Suppressor macrophage treated with lipopolysaccharide for 1 hour (primary cell): ENCODE data around the gene THAP11.
"Not testable (repeated sequence)": the region's sequence is repeated elsewhere in the genome, so short reads cannot be mapped to it uniquely, and the experiment has no call there.

Experiments
- DNase-seq, 3 donors: peaks; one replicate each; pipeline ENCODE4 v3.0.0-alpha.2; 2020 to 2022

Gene THAP11

DNA sequence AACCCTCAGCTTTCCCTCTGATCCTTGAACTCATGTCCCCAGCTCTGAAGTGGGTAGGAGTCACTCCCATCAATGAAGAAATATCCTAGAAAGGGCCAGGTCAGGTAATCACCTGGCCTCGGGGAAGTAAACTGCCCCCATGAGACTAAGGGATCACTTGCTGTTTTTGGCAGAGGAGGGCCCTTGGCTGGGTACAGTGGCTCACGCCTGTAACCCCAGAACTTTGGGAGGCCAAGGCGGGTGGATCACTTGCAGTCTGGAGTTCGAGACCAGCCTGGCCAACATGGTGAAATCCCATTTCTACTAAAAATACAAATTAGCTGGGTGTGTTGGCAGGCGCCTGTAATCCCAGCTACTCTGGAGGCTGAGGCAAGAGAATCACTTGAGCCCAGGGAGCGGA lies 21.9 kb downstream of the THAP11 start:
- not testable (repeated sequence) for DNase-seq

DNA sequence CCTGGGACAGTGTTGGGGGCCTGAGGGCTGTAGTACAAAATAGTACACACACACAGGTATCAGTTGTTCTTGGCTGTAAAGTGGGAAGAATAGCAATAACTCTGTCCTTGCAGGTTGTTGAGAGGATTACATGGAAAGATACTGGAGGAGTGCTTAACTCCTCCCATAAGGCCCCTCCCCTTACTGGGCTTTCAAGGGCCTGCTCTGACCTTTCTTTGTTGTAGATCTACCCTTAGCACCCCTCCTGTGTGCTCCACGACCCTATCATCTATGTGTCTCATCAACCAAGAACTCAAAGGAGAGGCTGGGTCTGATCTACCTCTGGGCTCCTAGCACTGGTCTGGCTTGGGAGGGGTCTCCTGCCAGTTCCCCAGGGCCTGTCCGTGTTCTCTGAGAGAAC lies 22.5 kb downstream of the THAP11 start:
- DNase-seq = no peak

DNA sequence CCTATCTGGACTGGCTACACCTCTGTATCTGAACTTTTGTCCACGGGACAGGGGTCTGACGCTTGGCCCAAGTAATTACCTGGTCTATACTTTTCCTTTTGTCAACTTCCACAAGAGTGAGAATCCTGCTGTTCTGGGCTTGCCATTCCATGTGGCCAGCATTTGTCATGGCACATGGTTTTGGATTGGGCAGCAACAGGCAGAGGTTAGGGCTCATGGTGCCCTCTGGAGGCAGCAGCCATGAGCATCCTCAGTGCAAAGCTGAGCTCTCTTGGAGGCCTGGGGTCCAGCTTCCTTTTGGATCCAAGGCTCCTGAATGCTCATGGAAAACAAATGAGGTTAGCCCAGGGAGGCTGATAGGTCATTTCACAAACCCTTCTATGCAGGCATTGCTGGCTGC lies 23.2 kb downstream of the THAP11 start:
- DNase-seq = peak; percentile 66 to 73 (median 68)

DNA sequence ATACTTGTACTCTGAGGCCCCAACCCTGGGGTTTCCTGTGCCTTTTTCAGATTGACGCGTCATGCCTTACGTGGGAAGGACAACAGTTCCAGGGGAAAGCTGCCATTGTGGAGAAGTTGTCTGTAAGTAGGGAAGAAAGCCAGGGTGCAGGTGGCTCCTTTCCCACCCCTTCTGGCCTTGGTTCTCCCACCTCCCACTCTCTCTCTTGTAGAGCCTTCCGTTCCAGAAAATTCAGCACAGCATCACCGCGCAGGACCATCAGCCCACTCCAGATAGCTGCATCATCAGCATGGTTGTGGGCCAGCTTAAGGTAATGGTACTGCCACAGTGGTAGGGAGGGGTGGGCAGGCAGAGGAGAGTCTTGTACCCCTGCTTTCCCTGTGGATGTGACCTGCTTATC lies 26.2 kb downstream of the THAP11 start:
- no peak for DNase-seq

- DNase-seq = no peak
Measured at GRCh38 chr16:67869653-67870052, 27.5 kb downstream of the THAP11 start.

DNA sequence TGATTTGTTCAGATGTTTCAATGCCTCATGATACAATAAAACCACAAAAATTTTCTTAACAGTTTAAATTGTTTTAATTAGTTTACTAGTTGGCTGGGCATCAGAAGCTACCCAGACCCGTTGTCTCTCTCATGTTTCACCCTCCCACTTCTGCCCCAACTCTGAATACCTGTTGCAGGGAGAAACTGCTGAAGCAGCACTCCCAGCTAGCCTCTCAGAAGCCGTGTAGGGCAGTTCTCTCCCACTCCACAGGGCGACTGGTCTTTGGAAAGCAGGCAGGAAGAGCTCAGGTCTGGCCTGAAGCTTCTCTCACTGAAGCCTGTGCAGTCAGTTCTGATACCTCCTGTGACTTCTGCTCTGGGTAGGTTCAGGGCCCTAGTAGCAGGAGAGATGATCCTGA lies 29.1 kb downstream of the THAP11 start:
- no peak for DNase-seq

DNA sequence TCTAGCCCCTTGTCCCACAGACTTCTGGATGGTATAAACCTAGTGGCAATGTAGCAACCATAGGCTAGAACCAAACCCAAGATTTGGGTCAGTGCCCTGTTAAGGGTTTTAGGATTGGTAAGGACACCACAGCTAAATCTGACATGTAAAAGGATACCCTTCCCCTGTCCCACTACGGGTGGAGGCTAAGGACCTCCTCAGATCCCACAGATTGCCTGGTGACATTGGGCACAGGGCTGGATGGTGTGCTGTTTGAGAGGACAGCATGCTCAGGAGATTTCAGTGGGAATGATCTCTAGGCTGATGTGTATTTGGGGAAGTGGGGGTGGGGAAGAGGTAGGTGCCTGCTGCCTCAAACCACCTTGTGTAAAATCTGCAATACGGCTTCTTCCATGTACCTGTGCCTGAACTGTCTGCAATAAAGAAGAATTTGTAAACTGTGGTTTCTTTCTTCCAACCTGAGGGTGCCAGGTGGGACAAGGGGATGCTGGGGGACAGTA lies 30.1 kb downstream of the THAP11 start:
- DNase-seq = no peak

- peak; percentile 95 to 98 (median 97) for DNase-seq
Measured at GRCh38 chr16:67872631-67873434, 30.7 kb downstream of the THAP11 start, which contains the start of gene EDC4. Gene EDC4, plus strand, starts transcription at chr16:67873052. Its CDS starts 210 bp downstream, at chr16:67873262.

- DNase-seq = peak in 2 of 3 donors; percentile 4 to 18
Measured at GRCh38 chr16:67873435-67874370, 31.6 kb downstream of the THAP11 start.

DNA sequence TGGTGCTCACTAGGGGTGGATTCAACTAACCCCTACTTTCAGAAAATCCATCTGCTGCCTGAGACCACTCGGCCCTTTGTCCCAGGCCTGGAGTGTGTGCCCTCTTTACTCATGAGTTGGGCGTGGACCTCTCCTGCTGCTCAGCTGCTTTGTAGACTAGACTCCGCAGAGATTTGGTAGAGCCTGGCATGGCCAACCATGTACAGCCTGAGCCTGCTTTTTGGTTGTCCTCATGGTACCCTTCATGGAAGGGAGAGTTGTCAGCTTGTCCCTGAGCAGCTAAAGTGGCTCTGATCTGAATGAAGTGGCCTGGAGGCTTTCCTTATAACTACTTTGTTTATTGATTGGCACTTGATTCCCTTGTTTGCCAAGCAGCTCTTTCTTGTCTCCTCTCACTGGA lies 32.3 kb downstream of the THAP11 start:
- no peak for DNase-seq

DNA sequence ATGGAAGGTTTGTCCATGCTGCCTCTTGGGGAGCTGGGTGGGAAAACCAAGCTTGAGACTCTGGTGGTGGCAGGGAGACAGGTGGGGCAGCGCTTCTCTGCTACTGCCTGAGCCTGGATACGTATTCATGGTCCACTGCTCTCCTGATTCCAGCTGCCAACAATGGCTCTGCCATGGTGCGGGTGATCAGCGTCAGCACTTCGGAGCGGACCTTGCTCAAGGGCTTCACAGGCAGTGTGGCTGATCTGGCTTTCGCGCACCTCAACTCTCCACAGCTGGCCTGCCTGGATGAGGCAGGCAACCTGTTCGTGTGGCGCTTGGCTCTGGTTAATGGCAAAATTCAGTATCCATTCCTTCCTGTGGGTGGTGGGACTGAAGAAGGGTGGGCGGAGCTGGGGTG lies 34.9 kb downstream of the THAP11 start:
- DNase-seq = no peak

DNA sequence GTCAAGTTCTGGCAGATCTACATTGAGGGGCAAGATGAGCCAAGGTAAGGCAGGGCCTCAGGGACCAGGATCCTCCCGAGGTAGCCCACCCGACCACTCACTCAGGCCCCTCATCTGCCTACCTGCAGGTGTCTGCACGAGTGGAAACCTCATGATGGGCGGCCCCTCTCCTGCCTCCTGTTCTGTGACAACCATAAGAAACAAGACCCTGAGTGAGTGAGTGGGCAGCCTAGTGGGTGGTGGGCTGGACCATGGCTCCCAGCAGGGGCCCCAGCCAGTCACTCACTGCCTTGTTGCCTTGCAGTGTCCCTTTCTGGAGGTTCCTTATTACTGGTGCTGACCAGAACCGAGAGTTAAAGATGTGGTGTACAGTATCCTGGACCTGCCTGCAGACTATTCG lies 36.1 kb downstream of the THAP11 start:
- no peak for DNase-seq

GRCh38 chr16:67878846-67879245 lies 36.7 kb downstream of the THAP11 start:
- DNase-seq = no peak

DNA sequence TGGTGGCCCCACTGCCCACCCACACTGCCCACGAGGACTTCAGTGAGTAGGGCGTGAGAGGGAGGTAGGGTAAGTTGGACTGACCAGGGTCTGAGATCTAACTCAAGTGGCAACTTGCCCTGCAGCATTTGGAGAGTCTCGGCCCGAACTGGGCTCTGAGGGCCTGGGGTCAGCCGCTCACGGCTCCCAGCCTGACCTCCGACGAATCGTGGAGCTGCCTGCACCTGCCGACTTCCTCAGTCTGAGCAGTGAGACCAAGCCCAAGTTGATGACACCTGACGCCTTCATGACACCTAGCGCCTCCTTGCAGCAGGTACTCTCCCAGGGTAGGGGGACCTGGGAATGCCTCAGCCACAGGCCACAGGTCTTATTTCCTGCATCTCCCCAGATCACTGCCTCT lies 37.3 kb downstream of the THAP11 start:
- no peak for DNase-seq

DNA sequence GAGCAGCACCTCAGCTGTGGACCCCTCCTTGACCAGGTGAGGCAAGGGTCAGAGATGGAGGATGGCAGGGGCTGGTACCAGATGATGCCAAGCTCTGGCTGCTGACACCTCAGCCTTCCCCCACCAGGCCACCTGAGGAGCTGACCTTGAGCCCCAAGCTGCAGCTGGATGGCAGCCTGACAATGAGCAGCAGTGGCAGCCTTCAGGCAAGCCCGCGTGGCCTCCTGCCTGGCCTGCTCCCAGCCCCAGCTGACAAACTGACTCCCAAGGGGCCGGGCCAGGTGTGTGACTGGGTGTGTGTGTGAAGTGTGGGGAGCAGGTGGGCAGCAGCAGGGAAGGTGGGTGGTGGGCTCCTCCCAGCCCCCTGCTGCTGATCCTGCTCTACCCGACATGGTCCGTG lies 37.8 kb downstream of the THAP11 start:
- no peak for DNase-seq

GRCh38 chr16:67880584-67880983 lies 38.5 kb downstream of the THAP11 start:
- no peak for DNase-seq

DNA sequence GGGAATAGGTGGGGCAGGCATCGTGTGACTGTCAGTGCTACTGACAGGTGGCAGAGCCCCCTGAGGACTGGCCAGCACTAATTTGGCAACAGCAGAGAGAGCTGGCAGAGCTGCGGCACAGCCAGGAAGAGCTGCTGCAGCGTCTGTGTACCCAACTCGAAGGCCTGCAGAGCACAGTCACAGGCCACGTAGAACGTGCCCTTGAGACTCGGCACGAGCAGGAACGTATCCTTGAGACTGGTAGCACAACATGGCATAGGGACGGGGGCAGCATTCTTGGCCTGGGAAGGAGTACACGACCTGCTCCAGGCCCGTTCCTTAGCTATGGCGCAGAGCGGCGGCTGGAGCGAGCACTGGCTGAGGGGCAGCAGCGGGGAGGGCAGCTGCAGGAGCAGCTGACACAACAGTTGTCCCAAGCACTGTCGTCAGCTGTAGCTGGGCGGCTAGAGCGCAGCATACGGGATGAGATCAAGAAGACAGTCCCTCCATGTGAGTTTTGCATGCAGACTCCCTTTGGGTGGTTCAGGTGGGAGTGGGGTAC lies 39.6 kb downstream of the THAP11 start:
- no peak for DNase-seq

DNA sequence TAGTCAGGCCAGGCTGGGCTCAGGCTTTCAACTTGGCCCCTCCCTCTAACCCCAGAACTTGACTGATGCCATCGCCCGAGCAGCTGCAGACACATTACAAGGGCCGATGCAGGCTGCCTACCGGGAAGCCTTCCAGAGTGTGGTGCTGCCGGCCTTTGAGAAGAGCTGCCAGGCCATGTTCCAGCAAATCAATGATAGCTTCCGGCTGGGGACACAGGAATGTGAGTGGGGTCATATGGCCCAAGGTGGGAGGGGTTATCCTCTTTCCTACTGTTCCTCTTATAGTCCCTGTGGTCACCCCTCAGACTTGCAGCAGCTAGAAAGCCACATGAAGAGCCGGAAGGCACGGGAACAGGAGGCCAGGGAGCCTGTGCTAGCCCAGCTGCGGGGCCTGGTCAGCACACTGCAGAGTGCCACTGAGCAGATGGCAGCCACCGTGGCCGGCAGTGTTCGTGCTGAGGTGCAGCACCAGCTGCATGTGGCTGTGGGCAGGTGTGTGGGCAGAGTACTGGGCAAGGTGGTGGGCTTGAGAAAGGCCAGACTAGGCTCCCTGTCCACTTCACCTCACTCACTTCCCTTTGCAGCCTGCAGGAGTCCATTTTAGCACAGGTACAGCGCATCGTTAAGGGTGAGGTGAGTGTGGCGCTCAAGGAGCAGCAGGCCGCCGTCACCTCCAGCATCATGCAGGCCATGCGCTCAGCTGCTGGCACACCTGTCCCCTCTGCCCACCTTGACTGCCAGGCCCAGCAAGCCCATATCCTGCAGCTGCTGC lies 40.4 kb downstream of the THAP11 start:
- no peak for DNase-seq

DNA sequence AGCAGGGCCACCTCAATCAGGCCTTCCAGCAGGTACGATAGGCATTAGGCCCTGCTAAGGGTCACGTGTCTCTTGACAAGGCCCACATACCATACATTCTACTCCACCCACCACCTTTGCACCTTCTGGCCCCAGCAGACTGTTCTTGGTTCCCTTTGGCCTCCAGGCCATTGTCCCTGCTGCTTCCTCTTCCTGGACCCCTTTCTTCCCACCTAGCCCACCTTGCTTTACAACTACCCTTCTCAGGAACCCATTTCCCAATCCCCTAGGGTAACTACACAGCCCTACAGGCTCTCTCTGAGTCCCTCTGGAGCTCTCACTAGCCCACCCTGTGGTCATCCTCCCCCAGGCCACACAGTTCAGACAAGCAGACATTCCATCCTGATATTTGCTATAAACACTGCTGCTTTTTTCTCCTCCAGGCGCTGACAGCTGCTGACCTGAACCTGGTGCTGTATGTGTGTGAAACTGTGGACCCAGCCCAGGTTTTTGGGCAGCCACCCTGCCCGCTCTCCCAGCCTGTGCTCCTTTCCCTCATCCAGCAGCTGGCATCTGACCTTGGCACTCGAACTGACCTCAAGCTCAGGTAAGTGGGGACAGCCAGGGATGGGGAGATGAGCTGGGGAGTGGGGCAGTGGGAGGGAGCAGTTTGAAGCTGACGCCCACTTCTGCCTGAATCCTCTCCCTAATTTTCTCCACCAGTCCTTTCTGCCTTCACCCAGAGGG lies 41.2 kb downstream of the THAP11 start:
- no peak for DNase-seq

- DNase-seq = peak; percentile 49 to 85 (median 67)
Measured at GRCh38 chr16:67883872-67884261, 41.7 kb downstream of the THAP11 start.

DNA sequence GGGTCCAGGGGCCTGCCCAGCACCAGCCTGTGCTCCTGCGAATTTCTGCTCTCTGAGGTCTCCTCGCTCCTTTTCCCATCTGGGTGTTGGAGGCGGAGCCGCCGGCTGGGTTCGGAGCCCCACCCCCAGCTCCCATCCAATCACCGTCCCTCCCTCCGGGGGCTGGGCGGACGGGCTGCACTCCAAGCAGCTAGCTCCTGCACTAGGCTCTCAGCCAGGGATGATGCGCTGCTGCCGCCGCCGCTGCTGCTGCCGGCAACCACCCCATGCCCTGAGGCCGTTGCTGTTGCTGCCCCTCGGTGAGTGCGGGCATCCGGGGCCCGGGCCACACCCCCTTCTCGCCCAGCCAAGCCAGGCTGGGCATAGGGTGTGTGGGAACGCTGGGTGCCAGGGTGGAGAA lies 42.6 kb downstream of the THAP11 start, which contains the start of gene NRN1L:
Gene NRN1L, plus strand, starts transcription at position 202 of the 400 bp plus-strand sequence. Its CDS starts 19 bp downstream, at position 221.
- DNase-seq = no peak

DNA sequence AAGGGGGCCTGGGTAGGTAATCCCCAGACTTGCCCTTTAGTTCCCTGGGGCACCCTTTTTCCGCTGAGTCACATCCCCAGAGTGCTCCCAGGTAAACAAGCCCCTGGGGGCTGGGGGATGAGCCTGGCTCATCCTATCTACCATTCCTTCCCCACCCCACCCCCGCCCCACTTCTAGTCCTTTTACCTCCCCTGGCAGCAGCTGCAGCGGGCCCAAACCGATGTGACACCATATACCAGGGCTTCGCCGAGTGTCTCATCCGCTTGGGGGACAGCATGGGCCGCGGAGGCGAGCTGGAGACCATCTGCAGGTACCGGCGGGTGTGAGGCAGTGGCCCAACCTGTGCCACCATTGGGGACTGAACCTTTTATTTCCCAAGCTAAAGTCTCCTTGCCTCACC lies 43.4 kb downstream of the THAP11 start:
- no peak for DNase-seq
